PFSK-1 (cell line): ENCODE data around the gene NPPA.

ENCODE experiments used
- FOXP2 ChIP-seq: optimal IDR thresholded peaks from 2 replicates; pipeline ENCODE3; 2011; ENCODE audit warnings: borderline replicate concordance, control low read depth, inconsistent platforms; ENCODE audit not compliant: insufficient read depth; ENCODE audit errors: extremely low read length, extremely low read depth
- POLR2AphosphoS5 ChIP-seq: IDR thresholded peaks from 2 replicates; pipeline ENCODE4 v1.6.1; 2012; ENCODE audit warnings: low read depth, mild to moderate bottlenecking, control low read depth, low read length, moderate library complexity
- SIN3A ChIP-seq: IDR thresholded peaks from 2 replicates; pipeline ENCODE4 v1.6.1; 2012; ENCODE audit warnings: mild to moderate bottlenecking, low read length, moderate library complexity, borderline replicate concordance; ENCODE audit not compliant: insufficient read depth
- TAF1 ChIP-seq: IDR thresholded peaks from 2 replicates; pipeline ENCODE4 v1.6.1; 2012; ENCODE audit warnings: low read length, control low read depth, borderline replicate concordance; ENCODE audit not compliant: insufficient read depth
- TF ChIP-seq, protein P1 (sequence below), 2 experiments: IDR thresholded peaks; 2 replicates each; pipeline versions ENCODE4 v1.6.1 to v1.8.0; 2011 to 2012; ENCODE audit warnings: low read depth in 2 of 2, low read length in 2 of 2, control low read depth in 1 of 2, inconsistent platforms in 1 of 2, mild to moderate bottlenecking in 1 of 2, moderate library complexity in 1 of 2; ENCODE audit not compliant: insufficient read depth in 1 of 2

The NPPA gene

DNA sequence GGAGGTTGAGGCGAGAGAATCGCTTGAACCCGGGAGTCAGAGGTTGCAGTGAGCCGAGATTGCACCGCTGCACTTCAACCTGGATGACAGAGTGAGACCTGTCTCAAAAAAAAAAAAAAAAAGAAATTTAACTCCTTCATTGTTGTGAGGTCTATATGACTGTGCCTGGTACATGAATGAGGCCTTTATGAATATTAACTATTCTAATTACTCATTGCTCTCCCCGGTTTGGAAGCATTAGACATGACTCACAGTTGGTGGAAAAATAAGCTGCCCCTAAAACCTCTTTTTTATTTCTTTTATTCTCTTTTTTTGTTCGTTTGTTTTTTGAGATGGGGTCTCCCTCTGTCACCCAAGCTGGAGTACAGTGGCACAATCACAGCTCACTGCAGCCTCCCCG is 7.8 kb upstream of the NPPA start:
- TF ChIP-seq TAF1 (no peak), FOXP2 (no peak), POLR2AphosphoS5 (no peak), SIN3A (no peak)
- TF ChIP-seq, protein P1, sequence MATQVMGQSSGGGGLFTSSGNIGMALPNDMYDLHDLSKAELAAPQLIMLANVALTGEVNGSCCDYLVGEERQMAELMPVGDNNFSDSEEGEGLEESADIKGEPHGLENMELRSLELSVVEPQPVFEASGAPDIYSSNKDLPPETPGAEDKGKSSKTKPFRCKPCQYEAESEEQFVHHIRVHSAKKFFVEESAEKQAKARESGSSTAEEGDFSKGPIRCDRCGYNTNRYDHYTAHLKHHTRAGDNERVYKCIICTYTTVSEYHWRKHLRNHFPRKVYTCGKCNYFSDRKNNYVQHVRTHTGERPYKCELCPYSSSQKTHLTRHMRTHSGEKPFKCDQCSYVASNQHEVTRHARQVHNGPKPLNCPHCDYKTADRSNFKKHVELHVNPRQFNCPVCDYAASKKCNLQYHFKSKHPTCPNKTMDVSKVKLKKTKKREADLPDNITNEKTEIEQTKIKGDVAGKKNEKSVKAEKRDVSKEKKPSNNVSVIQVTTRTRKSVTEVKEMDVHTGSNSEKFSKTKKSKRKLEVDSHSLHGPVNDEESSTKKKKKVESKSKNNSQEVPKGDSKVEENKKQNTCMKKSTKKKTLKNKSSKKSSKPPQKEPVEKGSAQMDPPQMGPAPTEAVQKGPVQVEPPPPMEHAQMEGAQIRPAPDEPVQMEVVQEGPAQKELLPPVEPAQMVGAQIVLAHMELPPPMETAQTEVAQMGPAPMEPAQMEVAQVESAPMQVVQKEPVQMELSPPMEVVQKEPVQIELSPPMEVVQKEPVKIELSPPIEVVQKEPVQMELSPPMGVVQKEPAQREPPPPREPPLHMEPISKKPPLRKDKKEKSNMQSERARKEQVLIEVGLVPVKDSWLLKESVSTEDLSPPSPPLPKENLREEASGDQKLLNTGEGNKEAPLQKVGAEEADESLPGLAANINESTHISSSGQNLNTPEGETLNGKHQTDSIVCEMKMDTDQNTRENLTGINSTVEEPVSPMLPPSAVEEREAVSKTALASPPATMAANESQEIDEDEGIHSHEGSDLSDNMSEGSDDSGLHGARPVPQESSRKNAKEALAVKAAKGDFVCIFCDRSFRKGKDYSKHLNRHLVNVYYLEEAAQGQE (IDR thresholded peaks at IDR 0.05; ENCODE audit: insufficient read depth in 1 of 2, low read depth in 2 of 2, low read length in 2 of 2), result no peak

DNA sequence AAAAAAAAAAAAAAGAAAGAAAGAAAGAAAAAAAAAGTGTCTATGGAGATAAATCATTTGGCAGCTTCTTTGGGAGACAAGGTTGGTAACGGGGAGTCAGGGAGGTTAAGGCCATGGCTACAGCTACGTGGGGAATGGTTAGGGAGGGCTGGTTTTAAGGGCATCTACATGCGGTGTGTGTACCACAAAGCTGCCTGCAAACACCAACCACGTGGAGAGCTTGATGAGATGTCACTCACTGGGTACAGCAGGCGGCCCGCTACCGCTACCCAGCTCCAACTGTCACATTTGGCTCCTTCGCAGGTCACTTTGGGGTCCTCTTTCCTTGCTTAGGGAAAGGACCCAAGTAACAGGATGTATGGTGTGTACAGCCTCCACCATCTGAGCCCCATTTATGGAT is 6.9 kb upstream of the NPPA start:
- TF ChIP-seq SIN3A, result no peak
- TF ChIP-seq POLR2AphosphoS5, result no peak
- no peak for TF ChIP-seq FOXP2
- TF ChIP-seq TAF1, result no peak
- TF ChIP-seq, protein P1 (IDR thresholded peaks at IDR 0.05; ENCODE audit: insufficient read depth in 1 of 2, low read depth in 2 of 2, low read length in 2 of 2), result no peak

DNA sequence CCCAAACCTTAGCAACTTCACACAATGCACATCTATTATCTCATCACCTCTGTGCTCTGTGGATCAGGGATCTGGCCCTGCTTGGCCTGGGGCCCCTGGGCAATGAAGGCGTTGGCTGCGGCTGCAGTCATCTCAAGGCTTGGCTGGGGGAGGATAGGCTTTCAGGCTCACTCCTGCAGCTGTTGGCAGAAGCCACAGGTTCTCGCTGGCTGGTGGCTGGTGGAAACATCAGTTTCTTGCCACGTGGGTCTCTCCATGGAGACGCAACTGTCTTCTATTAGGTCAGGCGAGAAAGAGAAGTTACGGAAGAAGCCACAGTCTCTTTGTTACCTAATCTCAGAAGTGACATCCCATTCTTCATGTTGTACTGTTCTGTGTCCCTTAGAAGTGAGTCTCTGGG is 3.6 kb upstream of the NPPA start:
- TF ChIP-seq, protein P1 (IDR thresholded peaks at IDR 0.05; ENCODE audit: insufficient read depth in 1 of 2, low read depth in 2 of 2, low read length in 2 of 2), result no peak
- no peak for TF ChIP-seq TAF1
- no peak for TF ChIP-seq FOXP2
- no peak for TF ChIP-seq POLR2AphosphoS5
- no peak for TF ChIP-seq SIN3A

DNA sequence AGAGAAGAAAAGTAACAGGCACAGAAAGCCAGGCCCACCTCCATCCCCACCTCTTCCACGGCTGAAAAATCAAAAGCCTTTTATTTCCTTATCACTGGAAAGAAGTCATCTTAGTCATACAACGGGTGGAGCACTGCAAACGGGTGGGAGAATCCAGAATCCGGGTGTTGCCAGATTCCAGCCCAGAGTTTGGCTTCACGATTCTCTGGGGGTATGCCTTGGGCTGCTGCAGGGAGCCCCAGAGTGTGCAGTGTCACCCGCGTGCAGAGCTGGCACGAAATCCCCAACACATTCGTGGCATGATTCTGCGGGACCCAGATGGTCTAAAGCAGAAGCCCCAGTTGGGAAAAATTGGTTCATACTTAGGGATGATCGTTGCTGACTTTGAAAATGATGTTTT is 2.6 kb upstream of the NPPA start:
- TF ChIP-seq, protein P1 (IDR thresholded peaks at IDR 0.05; ENCODE audit: insufficient read depth in 1 of 2, low read depth in 2 of 2, low read length in 2 of 2), result no peak
- TF ChIP-seq FOXP2, result no peak
- no peak for TF ChIP-seq TAF1
- no peak for TF ChIP-seq SIN3A
- no peak for TF ChIP-seq POLR2AphosphoS5

DNA sequence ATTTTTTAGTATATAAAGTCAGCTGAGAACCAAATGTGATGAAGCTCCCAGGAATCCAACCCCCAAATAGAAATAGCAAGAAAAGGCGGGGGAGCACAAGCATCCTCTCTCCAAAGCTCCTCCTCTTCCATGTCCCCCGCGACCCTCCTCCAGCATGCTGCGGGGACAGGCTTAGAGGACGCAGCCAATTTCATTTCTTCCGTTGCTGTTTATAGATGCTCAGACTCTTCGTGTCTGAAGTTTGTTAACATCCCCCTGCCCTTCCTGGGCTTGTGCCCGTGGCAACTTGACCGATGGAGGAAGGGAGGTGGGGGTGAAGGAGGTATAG is 754 bp upstream of the NPPA start:
- no peak for TF ChIP-seq TAF1
- TF ChIP-seq, protein P1 (IDR thresholded peaks at IDR 0.05; ENCODE audit: insufficient read depth in 1 of 2, low read depth in 2 of 2, low read length in 2 of 2), result no peak
- TF ChIP-seq POLR2AphosphoS5, result no peak
